Ishikawa (cell line): ENCODE data around the gene HOTAIR.

ENCODE experiments used
- CEBPB ChIP-seq: IDR thresholded peaks from 2 replicates; pipeline ENCODE4 v1.6.1; 2012
- CREB1 ChIP-seq: IDR thresholded peaks from 2 replicates; pipeline ENCODE4 v1.6.1; 2012; ENCODE audit warnings: low read depth
- EGR1 ChIP-seq: IDR thresholded peaks from 2 replicates; pipeline ENCODE4 v1.6.1; 2012
- EP300 ChIP-seq: IDR thresholded peaks from 2 replicates; pipeline ENCODE4 v1.6.1; 2012; ENCODE audit warnings: borderline replicate concordance
- FOXM1 ChIP-seq: IDR thresholded peaks from 2 replicates; pipeline ENCODE4 v1.6.1; 2012; ENCODE audit warnings: low read depth, borderline replicate concordance
- NFIC ChIP-seq: IDR thresholded peaks from 2 replicates; pipeline ENCODE4 v1.6.1; 2012
- RAD21 ChIP-seq: IDR thresholded peaks from 2 replicates; pipeline ENCODE4 v1.6.1; 2012; ENCODE audit warnings: low read depth
- TAF1 ChIP-seq: IDR thresholded peaks from 2 replicates; pipeline ENCODE4 v1.6.1; 2012; ENCODE audit warnings: low read depth, mild to moderate bottlenecking
- TCF12 ChIP-seq: IDR thresholded peaks from 2 replicates; pipeline ENCODE4 v1.6.1; 2012; ENCODE audit warnings: low read depth
- TEAD4 ChIP-seq: IDR thresholded peaks from 2 replicates; pipeline ENCODE4 v1.6.1; 2012
- YY1 ChIP-seq: IDR thresholded peaks from 2 replicates; pipeline ENCODE4 v1.6.1; 2012; ENCODE audit warnings: low read depth
- ZBTB7A ChIP-seq: IDR thresholded peaks from 2 replicates; pipeline ENCODE4 v1.6.1; 2012; ENCODE audit warnings: low read depth
- TF ChIP-seq, protein P1 (sequence below): IDR thresholded peaks from 2 replicates; pipeline ENCODE4 v1.6.1; 2012
- TF ChIP-seq, protein P2 (sequence below): IDR thresholded peaks from 2 replicates; pipeline ENCODE4 v1.6.1; 2012
- TF ChIP-seq, protein P3 (sequence below): IDR thresholded peaks from 2 replicates; pipeline ENCODE4 v1.6.1; 2012; ENCODE audit warnings: low read depth, mild to moderate bottlenecking

The HOTAIR gene

DNA sequence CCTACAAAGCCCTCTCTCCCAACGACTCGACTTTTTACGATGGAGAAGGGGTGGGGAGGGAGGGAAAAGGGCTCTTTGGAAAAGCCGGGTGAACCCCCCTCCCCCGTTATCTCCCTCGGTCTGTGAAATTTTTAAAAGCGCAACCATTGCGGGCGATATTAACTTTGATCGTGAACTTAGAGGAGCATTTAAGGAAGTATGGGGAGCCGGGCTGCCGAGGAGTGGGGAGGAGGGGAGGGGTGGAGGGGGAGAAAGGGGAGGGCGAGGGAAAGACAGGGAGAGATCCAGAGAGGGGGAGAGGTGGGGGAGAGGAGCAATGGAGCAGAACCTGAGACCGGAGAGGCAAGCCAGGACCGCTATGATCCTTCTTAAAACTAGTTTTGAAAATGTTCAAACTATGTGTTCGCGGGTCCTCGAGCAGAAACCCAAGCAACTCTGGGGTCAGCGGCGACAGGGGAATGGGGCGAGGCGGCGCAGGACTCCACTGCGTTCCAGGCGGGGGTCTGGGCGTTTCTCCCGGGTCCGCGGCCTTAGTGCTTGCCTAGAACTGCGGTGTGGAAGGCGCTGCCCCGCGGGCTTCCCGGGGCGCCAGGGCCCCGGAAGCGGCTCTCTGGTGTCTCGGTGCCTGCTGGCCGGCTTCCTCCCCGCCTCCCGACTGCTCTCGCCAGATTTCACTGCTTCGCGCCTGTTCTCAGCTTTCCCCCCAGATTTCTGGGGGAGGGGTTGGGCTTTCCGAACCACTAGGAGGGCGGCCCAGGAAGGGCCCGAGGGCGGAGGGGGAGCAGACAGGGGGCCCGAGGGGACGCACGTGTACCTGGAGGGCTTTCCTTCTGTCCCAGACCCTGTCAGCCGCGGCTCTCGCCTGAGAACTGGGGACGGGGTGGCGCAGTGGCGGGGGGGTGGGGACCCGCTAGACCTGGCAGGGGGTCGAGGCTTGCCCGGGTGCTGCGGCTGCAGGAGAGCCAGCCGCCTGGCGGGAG is at the start of gene HOTAIR:
Gene HOTAIR (minus strand): TSS at position 871 of the 980 bp plus-strand sequence.
- TF ChIP-seq EP300, result no peak
- no peak for TF ChIP-seq ZBTB7A
- TF ChIP-seq CEBPB, result no peak
- TF ChIP-seq, protein P1, sequence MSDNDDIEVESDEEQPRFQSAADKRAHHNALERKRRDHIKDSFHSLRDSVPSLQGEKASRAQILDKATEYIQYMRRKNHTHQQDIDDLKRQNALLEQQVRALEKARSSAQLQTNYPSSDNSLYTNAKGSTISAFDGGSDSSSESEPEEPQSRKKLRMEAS, result peak; percentile 45

DNA sequence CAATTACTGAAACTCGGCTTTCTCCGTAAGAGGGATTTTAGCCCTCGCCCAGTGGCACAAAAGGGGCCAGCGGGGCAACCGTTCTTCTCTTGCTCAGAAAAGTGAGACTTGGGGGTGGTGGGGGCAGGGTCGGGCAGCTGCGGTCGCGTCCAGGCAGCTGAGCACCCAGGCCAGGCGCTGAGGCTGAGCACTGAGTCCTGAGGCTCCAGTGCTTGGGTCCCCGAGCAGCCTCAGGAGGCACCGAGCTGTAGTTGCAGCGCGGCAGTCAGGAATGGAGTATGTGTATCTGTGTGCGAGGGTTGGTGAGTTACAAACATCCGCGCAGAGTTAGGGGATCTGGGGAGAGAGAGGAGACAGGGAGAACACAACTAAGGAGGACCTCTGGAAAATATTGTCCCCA is 49.4 kb upstream of the HOTAIR start:
- TF ChIP-seq, protein P2, sequence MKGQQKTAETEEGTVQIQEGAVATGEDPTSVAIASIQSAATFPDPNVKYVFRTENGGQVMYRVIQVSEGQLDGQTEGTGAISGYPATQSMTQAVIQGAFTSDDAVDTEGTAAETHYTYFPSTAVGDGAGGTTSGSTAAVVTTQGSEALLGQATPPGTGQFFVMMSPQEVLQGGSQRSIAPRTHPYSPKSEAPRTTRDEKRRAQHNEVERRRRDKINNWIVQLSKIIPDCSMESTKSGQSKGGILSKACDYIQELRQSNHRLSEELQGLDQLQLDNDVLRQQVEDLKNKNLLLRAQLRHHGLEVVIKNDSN, result no peak
- TF ChIP-seq, protein P3, sequence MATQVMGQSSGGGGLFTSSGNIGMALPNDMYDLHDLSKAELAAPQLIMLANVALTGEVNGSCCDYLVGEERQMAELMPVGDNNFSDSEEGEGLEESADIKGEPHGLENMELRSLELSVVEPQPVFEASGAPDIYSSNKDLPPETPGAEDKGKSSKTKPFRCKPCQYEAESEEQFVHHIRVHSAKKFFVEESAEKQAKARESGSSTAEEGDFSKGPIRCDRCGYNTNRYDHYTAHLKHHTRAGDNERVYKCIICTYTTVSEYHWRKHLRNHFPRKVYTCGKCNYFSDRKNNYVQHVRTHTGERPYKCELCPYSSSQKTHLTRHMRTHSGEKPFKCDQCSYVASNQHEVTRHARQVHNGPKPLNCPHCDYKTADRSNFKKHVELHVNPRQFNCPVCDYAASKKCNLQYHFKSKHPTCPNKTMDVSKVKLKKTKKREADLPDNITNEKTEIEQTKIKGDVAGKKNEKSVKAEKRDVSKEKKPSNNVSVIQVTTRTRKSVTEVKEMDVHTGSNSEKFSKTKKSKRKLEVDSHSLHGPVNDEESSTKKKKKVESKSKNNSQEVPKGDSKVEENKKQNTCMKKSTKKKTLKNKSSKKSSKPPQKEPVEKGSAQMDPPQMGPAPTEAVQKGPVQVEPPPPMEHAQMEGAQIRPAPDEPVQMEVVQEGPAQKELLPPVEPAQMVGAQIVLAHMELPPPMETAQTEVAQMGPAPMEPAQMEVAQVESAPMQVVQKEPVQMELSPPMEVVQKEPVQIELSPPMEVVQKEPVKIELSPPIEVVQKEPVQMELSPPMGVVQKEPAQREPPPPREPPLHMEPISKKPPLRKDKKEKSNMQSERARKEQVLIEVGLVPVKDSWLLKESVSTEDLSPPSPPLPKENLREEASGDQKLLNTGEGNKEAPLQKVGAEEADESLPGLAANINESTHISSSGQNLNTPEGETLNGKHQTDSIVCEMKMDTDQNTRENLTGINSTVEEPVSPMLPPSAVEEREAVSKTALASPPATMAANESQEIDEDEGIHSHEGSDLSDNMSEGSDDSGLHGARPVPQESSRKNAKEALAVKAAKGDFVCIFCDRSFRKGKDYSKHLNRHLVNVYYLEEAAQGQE, result no peak
- no peak for TF ChIP-seq ZBTB7A
- TF ChIP-seq, protein P1, result no peak
- no peak for TF ChIP-seq FOXM1
- TF ChIP-seq CEBPB, result no peak
- no peak for TF ChIP-seq TEAD4
- TF ChIP-seq CREB1, result no peak
- no peak for TF ChIP-seq EP300
- TF ChIP-seq EGR1, result no peak
- TF ChIP-seq TCF12, result no peak
- TF ChIP-seq NFIC, result no peak

DNA sequence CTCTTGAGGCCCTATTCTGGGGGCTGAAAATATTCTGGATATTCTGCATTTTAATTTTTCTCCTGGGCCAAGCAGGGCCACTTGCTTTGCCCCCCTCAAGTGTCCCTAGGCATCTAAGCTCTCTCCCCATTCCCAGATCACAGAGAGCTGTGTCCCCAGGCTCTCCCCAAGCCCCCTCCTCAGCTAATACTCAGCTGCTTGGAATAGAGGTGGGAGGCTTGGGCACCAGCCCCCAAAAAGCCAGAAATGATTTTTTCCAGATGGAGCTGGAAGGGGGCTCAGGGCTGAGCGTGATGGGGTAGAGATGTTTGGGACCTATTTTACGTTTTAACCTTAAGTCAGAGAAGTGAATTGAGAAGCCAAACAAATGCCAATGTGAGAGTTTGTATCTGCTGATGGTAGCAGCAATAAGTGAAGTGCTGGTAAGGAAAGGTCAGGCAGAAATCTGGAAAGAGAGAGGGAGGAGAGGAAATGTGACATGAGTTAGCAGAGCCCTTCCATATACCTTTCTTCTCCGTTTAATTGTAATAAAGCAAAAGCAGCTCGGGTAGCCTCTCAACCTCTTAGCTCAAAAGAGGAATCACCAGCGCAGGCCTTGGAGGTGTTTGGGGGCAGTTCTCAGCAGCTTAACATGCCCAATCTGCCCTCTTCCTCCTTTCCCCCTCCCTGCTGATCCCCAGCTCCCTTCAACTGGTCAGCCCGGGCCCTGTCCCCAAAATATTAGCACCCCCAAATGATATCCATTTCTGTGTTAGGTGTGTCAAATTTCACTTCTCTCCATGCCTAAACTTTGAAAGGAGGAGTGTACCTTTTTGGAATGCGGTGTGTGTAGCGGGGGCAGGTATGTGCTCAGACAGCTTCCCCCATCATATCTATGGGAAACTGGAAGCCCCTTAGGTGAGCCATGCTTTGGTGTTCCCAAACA is 48.5 kb upstream of the HOTAIR start:
- TF ChIP-seq, protein P2, result no peak
- TF ChIP-seq TAF1 (no peak), RAD21 (no peak), TCF12 (no peak), YY1 (no peak), CREB1 (no peak), EP300 (no peak), CEBPB (no peak), TEAD4 (no peak), ZBTB7A (no peak), NFIC (no peak), FOXM1 (no peak)
- TF ChIP-seq, protein P1, result no peak

DNA sequence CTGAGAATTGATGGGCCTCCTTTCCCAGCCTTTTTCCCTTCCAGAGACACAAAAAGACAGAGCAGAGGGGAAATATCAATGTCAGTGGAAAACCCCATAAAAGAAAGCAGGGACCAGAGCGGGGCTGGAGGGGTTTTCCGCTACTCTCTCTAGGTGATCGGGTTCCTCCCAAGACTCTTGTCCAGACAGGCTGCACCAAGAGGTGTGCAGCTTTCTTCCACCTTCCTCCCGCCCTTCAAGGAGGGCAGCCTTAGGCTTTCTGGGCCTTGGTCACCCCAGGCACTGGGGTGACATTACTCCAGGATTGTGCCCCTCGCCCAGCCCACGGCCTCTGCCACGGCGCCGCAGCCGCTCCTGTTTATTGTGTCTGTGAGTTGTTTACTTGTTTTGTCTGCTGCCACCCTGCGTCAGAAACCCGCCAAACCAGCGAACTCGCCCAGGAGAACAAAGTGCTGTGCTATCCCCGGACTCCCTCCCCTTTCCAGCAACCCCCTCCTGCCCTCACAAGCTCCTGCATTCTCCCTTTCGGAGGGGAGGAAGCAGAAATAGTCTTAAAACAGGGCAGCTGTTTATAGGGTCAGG is 46.8 kb upstream of the HOTAIR start:
- no peak for TF ChIP-seq YY1
- TF ChIP-seq EGR1, result no peak

DNA sequence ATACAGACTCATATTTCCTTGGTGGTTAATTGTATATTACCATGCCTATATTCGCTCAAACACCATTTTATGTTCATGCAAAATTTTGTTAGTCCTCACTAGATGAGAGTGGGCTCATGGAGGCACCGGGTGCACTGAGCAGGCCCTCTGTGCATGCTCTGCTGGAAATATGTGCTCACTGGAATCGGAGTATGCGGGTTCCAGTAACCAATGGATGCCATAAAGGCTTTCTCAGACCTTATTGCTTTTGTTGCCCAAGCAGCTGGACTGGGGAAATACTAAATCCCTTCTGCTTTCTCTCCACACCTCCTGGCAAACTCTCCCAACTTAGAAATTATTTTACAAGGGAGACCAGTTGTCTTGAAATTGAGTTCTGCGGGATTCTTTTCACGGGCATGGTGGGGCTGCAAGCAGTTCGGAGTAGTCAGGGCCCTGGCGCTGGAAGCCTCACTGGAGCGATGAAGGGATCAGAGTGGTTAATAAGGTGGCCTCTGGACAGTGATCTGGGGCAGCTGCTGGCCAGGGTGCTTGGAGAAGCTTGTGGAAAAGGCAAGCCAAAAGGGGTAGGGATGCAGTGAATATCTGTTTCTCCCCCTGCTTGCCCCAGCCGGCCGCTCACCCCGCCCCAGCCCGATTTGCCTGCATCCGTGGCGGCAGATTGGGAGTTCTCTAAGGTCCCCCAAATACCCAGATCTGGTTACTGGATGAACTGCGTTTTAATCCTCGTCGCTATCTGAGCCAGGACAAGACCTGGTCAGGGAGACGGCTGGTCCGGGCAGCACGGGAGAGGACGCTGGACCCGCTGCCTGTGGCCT is 46.0 kb upstream of the HOTAIR start:
- TF ChIP-seq YY1 (no peak), EGR1 (no peak), NFIC (no peak), CREB1 (no peak), EP300 (no peak), TEAD4 (no peak), RAD21 (no peak), FOXM1 (no peak), CEBPB (no peak), ZBTB7A (no peak), TCF12 (no peak), TAF1 (no peak)
- TF ChIP-seq, protein P3, result no peak
- TF ChIP-seq, protein P1, result no peak
- TF ChIP-seq, protein P2, result no peak
